Activated naive CD4-positive, alpha-beta T cell treated with anti-CD3 and anti-CD28 coated beads, Interleukin-2, amount 10 ng/mL, durations not matched to agents 5 hours and 36 hours (primary cell): ENCODE data around the gene TAS2R3. TPM values are rescaled to one million over a fixed set of nuclear protein-coding genes. Genes with fewer than 3 reads are reported as not detected.

Source experiments
- total RNA-seq, 2 experiments: library from RNA; stranded (reverse); gene quantifications; one replicate each; pipeline ENCODE4 v1.2.3, GENCODE V29; 2021

TAS2R3 gene, protein sequence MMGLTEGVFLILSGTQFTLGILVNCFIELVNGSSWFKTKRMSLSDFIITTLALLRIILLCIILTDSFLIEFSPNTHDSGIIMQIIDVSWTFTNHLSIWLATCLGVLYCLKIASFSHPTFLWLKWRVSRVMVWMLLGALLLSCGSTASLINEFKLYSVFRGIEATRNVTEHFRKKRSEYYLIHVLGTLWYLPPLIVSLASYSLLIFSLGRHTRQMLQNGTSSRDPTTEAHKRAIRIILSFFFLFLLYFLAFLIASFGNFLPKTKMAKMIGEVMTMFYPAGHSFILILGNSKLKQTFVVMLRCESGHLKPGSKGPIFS
- 1 to 10 TPM; 1.3 to 1.5 TPM for total RNA-seq

DNA sequence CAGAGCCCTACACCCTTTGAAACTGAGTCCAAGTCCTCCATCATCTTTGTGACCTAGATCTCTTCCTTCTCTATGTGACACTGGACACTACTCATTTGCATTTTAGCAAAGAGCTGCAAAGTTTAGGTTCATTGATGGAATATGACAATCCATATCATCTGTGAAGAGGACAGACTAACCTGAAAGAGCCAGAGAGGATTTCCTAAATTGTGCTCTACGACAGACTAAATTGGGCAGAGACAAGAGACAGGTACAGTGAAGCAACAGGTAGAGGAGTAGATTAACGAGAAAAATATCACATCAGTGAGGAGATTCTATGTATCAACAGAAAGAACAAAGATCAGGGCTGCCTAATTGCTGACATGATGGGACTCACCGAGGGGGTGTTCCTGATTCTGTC, at the start of gene TAS2R3:
Gene TAS2R3 (plus strand): TSS at position 301 of the 400 bp plus-strand sequence. CDS start 62 bp downstream, at position 363.

DNA sequence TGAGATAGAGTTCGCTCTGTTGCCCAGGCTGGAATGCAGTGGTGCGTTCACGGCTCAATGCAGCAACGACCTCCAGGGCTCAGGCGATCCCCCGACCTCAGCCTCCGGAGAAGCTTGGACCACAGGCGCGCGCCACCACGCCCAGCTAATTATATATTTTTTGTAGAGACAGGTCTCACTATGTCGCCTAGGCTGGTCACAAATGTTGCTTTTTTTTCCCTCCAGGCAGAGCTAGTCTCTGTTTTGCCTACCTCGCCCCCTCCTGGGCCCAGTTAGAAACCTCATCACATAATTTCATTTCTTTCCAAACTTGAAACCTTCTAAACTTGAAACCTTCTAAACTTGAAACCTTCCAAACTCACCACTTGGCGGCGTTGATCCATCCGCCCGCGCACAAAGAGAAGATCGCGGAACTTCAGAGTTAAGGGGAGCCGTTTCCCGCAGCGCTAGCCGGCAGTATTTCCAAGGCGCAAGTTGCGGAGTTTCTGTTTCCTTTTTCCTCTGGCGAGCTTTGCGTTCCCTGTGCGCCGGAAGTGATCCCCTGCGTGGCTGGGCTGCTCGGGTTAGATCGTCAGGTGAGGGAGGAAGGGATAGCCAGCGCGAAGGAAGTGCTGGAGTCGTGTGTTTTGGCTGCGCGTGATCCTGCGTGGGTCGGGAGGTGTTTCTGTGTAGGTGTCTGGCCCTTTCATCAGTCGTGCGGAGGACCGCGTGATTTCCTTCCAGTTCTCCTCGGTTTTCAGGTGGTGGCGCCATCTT, 25.9 kb upstream of the TAS2R3 start, which contains the start of gene SSBP1:
Gene SSBP1 (plus strand): TSS at position 523 of the 756 bp plus-strand sequence. CDS start 809 bp downstream, outside the sequence.

DNA sequence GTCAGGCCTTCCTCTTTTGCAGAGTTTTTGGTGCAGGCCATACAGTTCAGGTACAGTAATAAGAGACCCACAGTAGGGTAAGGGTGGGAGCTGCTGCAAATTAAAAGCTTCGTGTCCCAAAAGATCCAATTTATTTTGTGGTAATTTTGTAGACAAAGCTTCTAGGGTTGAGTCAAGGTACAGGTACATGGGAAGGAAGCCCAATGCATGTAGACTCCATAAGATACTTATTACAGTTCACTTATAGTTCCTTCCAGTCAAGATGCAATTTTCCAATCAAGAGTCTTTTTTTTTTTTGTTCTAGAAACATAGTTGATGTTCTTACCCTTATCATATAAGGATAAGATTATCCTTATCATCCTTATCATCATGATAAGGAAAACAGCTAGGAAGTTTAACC, 12.5 kb downstream of the TAS2R3 start, which contains the start of gene TAS2R4:
Gene TAS2R4 (plus strand): TSS at position 301 of the 400 bp plus-strand sequence. CDS start 1,815 bp downstream, outside the sequence.

DNA sequence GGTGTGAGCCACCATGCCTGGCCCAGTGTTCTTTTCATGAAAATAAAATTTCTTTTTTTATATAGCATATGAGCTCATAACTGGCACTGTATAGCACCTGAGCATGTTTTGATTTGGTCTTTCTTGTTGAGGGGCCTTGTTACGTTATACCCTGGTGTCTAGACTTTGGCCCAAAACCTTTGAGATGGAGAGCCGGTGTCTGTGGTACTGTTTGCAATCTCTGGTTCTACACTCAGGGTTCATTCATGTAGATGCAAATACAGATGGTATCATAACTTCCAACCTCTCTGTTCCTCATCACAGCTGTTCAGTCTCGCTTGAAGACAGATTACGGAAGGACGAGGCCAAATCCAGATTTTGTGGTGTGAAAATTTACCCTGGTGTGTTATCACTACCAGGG, 26.0 kb downstream of the TAS2R3 start, which contains the start of gene TAS2R5:
Gene TAS2R5 (plus strand): TSS at position 301 of the 400 bp plus-strand sequence. CDS start 145 bp downstream, outside the sequence.

Other genes starting within 250 kb of the TAS2R3 start
- 10 to 100 TPM; 42.0 to 42.9 TPM for gene AGK, start 212.7 kb upstream of the TAS2R3 start, total RNA-seq
- 10 to 100 TPM; 36.6 to 36.7 TPM for gene DENND11, start 61.9 kb upstream of the TAS2R3 start, total RNA-seq
- not detected for gene WEE2, start 55.7 kb upstream of the TAS2R3 start, total RNA-seq
- gene SSBP1, start 25.7 kb upstream of the TAS2R3 start, total RNA-seq, result 100 to 1,000 TPM; 111 to 116 TPM
- 1 to 10 TPM in 1 of 2 experiments, under 1 TPM in 1; 0.70 to 1.1 TPM for gene TAS2R4, start 12.6 kb downstream of the TAS2R3 start, total RNA-seq
- 1 to 10 TPM; 1.3 to 1.5 TPM for gene TAS2R5, start 26.1 kb downstream of the TAS2R3 start, total RNA-seq
- gene PRSS37, start 77.4 kb downstream of the TAS2R3 start, total RNA-seq, result not detected
- gene OR9A4, start 152.3 kb downstream of the TAS2R3 start, total RNA-seq, result not detected
- gene CLEC5A, start 182.9 kb downstream of the TAS2R3 start, total RNA-seq, result not detected
- not detected for gene TAS2R38, start 209.7 kb downstream of the TAS2R3 start, total RNA-seq
- gene MGAM, start 231.8 kb downstream of the TAS2R3 start, total RNA-seq, result not detected